ENCODE measurements around the gene ITSN2.

GRCh38 chr2:24380820-24381219 lies 20.5 kb upstream of the ITSN2 start:
- no peak for TF ChIP-seq CTCF (IDR thresholded peaks at IDR 0.05)
- TF ChIP-seq POLR2A (IDR thresholded peaks at IDR 0.05) = no peak
